CMK (cell line): ENCODE measurements around the gene PCSK4.

ENCODE experiments used
- DNase-seq: peaks from one replicate; pipeline ENCODE4 v3.0.0-alpha.2; 2010; ENCODE audit warnings: low read depth

The PCSK4 gene

DNA sequence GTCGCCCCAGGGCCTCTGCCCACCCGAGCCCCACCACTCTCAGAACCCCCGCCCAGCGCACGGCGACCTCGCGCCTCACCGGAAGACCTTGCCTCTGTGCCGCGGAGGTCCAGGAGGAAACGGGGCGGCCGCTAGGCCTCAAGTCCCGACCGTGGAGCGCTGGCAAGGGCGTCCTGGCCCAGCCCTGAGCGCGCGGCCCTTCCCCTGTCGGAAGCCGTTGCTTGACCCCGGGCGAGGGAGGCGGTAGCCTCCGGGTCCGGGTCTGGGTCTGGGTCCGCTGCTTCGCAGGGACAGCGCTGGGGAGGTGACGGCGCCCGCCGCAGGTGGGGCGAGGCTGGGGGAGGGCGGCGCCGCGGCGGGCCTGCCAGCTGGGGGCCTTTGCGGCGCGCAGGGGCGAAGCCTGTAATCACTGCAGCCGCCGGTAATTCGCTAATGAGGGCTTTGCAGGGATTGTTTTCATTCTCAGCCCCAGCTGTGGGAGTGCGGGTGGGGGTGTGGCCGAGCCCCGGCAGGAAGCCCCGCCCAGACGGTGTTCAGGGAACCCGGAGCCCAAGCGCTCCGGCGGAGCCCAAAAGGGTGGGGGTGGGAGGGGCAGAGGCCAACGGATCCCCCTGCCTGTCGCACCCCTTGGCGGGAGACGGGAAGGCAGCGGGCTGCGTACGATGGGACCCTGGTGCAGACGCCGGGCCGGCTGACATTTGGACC, 19.7 kb downstream of the PCSK4 start:
- DNase-seq: no peak

DNA sequence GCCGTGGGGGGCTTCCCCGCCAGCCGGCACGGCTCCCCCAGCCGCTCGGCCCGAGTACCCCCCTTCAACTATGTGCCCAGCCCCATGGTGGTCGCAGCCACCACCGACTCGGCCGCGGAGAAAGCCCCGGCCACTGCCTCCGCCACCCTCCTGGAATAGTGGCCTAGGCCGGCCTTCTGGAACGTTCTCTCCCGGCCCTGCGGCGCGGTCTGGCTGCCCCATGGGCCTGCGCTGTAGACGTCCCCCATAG, 20.2 kb downstream of the PCSK4 start:
- DNase-seq: no peak

DNA sequence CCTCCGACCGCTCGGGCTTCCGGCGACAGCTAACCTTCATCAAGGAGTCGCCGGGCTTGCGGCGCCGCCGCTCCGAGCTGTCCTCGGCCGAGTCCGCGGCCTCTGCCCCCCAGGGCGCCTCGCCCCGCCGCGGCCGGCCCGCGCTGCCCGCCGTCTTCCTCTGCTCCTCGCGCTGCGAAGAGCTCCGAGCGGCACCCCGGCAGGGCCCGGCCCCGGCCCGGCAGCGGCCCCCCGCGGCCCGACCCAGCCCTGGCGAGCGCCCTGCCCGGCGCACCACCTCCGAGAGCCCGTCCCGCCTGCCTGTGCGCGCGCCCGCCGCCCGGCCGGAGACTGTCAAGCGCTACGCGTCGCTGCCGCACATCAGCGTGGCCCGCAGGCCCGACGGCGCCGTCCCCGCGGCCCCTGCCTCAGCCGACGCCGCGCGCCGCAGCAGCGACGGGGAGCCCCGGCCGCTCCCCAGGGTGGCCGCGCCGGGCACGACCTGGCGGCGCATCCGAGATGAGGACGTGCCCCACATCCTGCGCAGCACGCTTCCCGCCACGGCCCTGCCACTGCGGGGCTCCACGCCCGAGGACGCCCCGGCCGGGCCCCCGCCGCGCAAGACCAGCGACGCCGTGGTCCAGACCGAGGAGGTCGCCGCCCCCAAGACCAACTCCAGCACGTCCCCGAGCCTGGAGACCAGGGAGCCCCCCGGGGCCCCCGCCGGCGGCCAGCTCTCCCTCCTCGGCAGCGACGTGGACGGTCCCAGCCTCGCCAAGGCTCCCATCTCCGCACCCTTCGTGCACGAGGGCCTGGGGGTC, 20.7 kb downstream of the PCSK4 start:
- no peak for DNase-seq

DNA sequence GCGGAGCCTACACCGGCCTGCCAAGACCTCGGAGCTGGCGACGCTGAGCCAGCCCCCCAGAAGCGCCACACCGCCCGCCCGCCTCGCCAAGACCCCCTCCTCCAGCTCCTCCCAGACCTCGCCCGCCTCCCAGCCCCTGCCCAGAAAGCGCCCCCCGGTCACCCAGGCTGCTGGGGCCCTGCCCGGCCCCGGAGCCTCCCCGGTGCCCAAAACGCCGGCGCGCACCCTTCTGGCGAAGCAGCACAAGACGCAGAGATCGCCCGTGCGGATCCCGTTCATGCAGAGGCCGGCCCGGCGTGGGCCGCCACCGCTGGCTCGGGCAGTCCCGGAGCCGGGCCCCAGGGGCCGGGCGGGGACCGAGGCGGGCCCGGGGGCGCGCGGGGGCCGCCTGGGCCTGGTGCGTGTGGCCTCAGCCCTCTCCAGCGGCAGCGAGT, 21.3 kb downstream of the PCSK4 start:
- no peak for DNase-seq

DNA sequence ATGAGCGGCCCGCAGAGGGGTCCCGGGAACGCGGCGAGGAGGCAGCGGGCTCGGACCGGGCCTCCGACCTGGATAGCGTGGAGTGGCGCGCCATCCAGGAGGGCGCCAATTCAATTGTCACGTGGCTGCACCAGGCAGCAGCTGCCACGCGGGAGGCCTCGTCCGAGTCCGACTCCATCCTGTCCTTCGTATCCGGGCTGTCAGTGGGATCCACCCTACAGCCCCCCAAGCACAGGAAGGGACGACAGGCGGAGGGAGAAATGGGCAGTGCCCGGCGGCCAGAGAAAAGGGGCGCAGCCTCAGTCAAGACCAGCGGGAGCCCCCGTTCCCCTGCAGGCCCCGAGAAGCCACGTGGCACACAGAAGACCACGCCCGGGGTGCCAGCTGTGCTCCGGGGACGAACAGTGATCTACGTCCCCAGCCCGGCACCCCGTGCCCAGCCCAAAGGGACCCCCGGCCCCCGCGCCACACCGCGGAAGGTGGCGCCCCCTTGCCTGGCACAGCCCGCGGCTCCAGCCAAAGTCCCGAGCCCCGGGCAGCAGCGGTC, 21.8 kb downstream of the PCSK4 start:
- no peak for DNase-seq

DNA sequence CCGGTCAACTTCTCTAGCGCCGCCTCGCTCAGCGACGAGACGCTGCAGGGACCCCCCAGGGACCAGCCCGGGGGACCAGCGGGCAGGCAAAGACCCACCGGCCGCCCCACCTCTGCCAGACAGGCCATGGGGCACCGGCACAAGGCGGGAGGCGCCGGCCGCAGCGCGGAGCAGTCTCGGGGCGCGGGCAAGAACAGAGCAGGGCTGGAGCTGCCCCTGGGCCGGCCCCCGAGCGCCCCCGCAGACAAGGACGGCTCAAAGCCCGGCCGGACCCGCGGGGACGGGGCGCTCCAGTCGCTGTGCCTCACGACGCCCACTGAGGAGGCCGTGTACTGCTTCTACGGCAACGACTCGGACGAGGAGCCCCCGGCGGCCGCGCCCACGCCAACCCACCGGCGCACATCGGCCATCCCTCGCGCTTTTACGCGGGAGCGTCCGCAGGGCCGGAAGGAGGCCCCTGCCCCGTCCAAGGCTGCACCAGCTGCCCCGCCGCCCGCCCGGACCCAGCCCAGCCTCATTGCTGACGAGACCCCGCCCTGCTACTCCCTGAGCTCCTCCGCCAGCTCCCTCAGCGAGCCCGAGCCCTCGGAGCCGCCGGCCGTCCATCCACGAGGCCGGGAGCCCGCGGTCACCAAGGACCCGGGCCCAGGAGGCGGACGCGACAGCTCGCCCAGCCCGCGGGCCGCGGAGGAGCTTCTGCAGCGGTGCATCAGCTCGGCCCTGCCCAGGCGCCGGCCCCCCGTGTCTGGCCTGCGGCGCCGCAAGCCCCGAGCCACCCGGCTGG, 22.5 kb downstream of the PCSK4 start:
- no peak for DNase-seq

DNA sequence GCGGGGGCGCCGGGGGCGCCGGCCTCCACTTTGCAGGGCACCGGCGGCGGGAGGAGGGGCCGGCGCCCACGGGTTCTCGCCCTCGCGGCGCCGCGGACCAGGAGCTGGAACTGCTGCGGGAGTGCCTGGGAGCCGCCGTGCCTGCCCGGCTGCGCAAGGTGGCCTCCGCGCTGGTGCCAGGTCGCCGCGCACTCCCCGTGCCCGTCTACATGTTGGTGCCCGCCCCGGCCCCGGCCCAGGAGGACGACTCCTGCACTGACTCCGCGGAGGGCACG, 23.0 kb downstream of the PCSK4 start:
- DNase-seq: no peak

DNA sequence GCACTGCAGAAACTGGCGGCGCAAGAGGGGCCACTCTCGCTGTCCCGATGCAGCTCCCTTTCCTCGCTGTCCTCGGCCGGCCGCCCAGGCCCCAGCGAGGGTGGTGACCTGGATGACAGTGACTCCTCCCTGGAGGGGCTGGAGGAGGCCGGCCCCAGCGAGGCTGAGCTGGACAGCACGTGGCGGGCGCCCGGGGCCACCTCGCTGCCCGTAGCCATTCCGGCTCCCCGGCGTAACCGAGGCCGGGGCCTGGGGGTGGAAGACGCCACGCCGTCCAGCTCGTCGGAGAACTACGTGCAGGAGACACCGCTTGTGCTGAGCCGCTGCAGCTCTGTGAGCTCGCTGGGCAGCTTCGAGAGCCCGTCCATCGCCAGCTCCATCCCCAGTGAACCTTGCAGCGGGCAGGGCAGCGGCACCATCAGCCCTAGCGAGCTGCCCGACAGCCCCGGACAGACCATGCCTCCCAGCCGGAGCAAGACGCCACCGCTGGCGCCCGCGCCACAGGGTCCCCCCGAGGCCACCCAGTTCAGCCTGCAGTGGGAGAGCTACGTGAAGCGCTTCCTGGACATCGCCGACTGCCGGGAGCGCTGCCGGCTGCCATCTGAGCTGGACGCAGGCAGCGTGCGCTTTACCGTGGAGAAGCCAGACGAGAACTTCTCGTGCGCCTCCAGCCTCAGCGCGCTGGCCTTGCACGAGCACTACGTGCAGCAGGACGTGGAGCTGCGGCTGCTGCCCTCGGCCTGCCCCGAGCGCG, 23.5 kb downstream of the PCSK4 start:
- no peak for DNase-seq

DNA sequence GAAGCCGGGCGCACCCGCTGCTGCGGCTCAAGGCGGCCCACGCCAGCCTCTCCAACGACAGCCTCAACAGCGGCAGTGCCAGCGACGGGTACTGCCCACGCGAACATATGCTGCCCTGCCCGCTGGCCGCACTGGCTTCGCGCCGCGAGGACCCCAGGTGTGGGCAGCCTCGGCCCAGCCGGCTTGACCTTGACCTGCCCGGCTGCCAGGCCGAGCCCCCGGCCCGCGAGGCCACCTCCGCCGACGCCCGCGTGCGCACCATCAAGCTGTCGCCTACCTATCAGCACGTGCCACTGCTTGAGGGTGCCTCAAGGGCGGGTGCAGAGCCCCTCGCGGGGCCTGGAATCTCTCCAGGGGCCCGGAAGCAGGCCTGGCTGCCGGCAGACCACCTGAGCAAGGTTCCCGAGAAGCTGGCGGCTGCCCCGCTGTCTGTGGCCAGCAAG, 24.1 kb downstream of the PCSK4 start:
- DNase-seq: no peak

DNA sequence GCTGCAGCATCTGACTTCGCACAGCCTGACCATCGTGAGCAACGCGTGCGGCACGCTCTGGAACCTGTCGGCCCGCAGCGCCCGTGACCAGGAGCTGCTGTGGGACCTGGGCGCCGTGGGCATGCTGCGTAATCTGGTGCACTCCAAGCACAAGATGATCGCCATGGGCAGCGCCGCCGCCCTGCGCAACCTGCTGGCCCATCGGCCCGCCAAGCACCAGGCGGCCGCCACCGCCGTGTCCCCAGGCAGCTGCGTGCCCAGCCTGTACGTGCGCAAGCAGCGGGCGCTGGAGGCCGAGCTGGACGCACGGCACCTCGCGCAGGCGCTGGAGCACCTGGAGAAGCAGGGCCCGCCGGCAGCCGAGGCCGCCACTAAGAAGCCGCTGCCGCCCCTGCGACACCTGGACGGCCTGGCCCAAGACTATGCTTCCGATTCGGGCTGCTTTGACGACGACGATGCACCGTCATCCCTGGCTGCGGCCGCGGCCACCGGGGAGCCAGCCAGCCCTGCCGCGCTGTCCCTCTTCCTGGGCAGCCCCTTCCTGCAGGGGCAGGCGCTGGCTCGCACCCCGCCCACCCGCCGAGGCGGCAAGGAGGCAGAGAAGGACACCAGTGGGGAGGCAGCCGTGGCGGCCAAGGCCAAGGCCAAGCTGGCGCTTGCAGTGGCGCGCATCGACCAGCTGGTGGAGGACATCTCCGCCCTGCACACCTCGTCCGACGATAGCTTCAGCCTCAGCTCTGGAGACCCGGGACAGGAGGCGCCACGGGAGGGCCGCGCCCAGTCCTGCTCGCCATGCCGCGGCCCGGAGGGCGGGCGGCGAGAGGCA, 24.7 kb downstream of the PCSK4 start:
- no peak for DNase-seq

DNA sequence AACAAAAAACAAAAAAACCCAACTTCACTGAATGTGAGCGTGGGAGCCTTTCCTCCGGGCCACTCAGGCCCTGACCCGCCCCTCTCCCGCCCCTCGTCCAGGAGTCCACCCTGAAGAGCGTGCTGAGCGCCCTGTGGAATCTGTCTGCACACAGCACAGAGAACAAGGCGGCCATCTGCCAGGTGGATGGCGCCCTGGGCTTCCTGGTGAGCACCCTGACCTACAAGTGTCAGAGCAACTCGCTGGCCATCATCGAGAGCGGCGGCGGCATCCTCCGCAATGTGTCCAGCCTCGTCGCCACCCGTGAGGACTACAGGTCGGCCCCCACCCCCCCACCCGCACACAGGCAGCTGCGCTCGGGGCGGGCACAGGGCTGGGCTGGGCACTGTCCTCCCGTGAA, 28.3 kb downstream of the PCSK4 start:
- DNase-seq: no peak

DNA sequence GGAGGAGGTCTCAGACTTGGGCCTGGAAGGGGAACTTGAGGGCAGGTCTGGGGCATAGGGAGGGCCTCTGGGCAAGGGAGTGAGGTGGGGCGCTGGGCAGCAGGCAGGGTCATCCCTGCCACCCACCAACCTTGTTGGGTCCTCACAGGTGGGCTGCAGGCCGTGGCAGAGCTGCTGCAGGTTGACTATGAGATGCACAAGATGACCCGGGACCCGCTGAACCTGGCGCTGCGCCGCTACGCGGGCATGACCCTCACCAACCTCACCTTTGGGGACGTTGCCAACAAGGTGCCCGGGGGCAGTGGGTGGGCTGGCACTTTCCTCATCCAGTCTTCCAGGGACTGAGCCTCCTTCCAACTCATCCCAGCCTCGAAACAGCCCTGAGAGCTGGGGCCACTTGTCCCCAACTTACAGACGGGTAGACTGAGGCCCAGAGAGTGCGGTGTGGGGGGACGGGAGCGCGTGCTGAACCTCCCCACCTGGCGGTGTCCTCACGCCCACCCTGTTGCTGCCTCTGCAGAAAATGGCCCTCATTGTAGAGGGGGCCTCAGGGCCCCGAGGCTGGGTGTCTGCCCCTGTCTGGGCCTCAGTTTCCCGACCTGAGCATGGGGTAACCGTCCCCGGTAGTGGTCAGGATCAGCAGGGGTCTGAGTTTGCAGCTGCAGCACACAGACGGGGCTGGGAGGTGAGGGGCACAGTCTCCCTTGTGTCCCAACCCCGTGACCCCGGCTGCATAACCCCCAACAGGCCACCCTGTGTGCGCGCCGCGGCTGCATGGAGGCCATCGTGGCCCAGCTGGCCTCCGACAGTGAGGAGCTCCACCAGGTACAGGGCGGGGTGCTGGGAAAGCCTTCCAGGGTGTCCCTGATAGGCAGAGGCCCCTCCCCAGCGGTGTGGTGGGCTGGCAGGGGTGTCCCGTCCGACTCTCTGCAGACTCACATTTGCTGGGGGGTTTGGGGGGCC, 29.8 kb downstream of the PCSK4 start:
- DNase-seq: no peak

DNA sequence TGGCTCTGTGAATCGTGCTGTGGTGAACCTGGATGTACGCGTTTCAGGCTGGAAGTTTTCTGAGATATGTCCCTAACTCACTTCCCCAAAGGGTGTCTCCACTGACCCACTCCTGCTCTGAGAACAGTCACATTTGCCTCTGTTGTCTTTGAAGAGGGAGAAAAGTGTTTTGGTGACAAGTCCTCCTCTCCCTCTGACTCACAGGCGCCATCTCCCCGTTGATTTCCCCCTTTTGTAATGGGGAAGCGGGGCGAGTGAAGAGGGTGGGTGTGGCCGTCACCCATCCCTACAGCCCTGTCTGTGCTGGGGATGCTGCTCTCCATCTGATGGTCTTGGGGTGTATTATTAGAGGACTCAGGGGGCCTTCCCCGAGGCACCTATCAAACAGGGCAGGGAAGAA, 30.7 kb downstream of the PCSK4 start:
- no peak for DNase-seq

DNA sequence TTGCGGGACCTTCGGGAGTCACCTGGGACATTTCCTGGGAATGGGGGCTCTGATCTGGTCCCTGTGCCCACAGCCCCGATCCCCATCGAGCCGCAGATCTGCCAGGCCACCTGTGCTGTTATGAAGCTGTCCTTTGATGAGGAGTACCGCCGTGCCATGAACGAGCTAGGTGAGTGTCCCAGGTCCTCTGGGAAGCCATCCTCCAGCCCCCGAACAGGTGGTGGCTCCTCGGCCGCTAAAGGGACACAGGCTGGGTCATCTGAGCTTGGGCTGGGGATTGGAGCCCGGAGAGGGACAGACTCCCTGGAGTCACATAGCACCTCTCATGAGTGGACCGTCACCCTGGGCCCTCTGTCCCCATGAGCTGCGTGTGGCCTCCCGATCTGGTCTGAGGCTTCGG, 32.3 kb downstream of the PCSK4 start:
- no peak for DNase-seq

DNA sequence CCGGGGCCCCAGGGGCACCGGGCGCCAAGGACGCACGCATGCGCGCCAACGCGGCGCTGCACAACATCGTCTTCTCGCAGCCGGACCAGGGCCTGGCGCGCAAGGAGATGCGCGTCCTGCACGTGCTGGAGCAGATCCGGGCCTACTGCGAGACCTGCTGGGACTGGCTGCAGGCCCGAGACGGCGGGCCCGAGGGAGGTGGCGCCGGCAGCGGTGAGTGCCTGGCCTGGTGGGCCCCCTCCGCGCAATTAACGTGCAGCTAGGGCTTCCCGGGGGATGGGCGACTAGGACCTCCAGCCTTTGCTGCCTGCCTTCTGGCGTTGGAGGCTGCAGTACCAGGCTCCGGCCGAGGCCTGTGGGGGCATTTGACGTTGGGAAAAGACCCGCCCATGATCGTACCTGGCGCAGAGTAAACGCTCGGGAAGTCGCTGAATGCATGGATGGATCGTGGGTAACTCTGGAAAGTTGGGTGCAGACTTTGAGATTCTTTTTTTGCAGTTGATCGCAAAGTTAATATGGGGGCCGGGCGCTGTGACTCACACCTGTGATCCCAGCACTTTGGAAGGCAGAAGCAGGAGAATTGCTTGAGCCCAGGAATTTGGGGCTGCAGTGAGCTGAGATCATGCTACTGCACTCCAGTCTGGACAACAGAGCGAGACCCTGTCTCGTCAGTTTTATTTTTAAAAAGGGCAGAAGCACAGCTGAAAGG, 33.0 kb downstream of the PCSK4 start:
- DNase-seq: no peak

DNA sequence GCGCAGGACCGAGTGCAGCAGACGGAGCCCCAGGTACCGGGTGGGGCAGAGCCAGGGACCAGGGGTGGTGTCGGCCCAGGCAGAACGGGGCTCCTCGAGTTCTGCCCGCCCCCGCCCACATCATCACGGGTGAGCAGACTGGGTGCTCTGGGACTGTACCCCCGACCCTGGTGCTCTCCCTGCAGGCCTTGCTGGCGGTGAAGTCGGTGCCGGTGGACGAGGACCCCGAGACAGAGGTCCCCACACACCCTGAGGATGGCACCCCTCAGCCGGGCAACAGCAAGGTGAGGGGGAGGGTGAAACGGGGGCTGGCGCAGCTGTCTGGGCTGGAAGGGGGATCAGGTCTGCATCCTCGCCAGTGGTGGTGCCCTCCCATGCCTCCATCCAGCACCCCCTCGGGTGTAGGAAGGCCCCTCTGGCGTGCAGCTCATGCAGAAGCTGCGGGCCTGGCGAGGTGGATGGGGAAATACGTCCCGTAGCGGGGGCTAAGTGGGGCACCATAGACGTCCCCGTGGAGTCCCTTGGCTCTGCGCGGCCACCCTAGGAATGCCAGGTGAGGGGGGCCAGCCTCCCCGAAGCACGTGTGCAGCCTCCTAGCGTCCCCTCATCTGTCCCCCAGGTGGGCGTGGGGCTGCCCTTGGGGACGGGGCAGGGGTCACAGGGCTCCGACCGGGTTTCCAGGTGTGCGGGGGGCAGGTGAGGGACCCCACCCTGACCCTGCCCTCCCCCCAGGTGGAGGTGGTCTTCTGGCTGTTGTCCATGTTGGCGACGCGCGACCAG, 33.8 kb downstream of the PCSK4 start:
- DNase-seq: no peak

DNA sequence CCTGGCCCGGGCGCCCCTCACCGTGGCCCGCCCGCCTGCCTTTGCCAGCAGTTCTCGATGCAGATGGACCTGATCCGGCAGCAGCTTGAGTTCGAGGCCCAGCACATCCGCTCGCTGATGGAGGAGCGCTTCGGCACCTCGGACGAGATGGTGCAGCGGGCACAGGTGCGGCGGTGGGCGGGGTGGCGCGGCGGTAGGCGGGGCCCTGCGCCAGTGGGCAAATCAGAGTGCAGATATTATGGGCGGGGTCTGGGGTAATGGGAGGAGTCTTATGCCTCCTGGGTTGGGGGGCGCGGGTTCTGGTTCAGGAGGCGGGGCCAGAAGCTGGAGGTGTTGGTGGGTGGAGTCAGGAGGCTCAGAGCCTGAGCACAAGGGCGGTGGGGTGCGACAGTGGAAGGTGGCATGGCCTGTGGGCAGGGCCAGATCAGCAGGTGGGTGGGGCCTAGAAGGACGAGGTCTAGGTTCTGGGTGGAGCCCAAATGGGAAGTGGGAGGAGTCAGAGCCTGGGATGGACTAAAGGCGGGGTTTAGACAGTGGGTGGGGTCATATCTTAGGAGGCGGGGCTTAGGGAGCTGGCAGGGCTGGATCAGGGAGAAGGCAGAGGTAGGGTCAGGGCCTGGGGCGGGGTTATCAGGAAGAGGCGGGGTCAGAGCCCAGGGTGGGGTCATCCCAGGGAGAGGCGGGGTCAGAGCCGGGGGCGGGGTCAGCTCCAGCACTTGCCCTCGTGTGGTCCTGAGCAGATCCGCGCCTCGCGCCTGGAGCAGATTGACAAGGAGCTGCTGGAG, 34.6 kb downstream of the PCSK4 start:
- DNase-seq: peak; percentile 87

DNA sequence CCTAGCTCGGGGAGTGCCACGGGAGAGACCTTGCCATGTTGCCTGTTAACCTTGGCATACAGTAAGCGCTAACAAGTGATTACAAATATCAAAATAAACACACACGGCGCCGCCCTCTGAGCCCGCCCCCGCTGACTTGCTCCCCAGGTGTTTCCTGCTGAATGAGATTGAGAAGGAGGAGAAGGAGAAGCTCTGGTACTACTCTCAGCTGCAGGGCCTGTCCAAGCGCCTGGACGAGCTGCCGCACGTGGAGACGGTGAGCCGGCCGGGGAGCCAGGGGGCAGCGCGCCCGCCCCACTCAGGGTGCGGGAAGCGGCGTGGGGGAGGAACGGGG, 35.2 kb downstream of the PCSK4 start:
- no peak for DNase-seq
